Caki2 (cell line): ENCODE results near the gene CHST12. TPM values are rescaled to one million over a fixed set of nuclear protein-coding genes. Genes with fewer than 3 reads are reported as not detected.

Source experiments
- DNase-seq: peaks from one replicate; pipeline ENCODE4 v3.0.0-alpha.2; 2015; ENCODE audit warnings: low read depth
- in situ Hi-C: cut with HindIII; loops from 2 replicates; pipeline ENCODE4 v1.10.0; 2016; ENCODE audit warnings: low sequenced_read_pairs, low pct_unique_long_range_greater_than_20kb, mixed read lengths
- total RNA-seq: library from RNA; depleted of rRNA; stranded (reverse); fragments of >200 nt; shearing (Covaris generic); gene quantifications from 2 replicates; pipeline ENCODE4 v1.2.3, GENCODE V29; 2014; ENCODE audit warnings: low replicate concordance; rRNA removed

Gene CHST12
- total RNA-seq: 5.1 and 12.7 TPM in 2 replicates

DNA sequence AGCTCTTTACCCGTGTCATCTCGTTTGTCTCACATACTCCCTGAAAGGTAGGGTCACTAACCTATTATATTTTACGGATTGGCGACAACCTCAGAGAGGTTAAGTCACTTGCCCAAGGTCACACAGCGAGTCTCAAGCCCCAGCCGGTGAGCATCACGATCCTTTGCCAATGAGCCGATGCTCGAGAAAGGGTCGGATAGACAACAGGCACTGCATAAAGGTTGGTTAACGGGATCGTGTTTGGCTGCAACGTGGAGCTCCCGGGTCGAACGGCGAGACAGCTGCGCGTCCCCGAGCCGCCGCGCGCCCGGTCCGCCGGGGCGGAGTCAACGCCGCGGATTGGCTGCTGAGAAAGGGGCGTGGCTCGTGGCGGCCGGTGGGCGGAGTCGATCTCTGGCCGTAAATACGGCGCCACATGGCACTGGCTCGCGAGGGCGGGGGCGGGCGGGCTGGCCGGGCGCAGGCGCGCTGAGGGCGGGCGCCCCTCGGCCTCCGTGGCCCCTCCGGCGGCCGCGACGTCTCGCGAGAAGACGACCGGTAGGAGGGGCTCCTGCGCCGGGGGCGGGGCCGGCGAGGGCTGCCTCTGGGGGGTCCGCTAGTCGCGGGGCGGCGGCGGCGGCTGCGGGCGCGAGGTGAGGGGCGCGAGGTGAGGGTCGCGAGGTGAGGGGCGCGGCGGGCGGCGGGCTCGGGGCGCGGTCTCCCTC lies at the start of gene CHST12:
Gene CHST12, plus strand, starts transcription at position 598 of the 704 bp plus-strand sequence. CDS start 29,029 bp downstream, outside the sequence.
- peak; percentile 87 for DNase-seq
- in situ Hi-C loops: no loop called here

DNA sequence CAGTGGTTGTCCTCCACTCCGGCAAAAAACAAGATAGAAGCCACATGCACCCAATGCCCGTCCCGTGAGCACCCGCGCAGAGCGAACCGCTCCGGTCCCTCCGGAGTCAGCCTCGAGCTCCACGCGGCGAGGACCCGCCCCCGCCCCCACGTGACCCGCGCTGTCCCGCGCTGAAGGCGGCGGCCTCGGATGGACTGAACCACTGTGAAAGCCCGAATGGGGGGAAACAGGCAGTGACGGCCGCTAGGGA lies 49.5 kb upstream of the CHST12 start:
- DNase-seq: peak; percentile 92
- in situ Hi-C loops: no loop called here

DNA sequence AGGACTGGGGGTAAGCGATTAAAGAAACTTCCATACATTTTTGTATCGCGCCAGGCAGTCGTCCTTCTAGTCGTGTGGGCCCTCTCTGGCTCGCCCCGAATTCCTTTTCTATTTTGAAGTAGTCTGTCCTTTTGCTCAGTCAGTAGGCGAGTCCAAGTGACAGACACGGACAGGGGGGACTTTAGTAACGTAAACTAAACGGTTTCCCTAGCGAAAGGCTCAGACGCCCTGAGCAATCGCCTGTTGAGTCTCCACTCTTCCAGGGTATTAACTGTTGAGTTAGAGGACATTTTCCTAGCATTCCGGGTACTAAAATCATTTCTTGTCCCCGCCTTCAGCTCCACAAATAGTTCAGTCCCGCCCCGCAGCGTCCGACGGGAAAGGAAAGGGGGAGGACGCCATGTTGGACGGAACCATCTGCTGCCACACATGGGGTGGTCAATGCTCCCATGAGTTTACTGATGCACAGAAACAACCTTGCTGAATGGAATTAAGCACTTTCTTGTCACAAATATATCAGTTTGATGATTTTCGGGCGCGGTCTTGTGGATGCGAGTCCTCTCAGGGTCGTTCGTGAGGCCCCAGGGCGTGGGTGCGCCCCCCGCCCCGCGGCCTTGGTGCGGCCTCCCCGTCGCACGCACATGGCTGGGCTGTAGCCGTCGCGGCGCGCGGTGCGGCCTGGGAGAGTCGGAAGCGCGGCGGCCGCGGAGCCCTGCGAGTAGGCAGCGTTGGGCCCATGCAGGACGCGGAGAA lies 49.0 kb upstream of the CHST12 start, which contains the start of gene EIF3B:
Gene EIF3B, plus strand, starts transcription at position 642 of the 753 bp plus-strand sequence. Its CDS starts 95 bp downstream, at position 737.
- in situ Hi-C loops: no loop called here

DNA sequence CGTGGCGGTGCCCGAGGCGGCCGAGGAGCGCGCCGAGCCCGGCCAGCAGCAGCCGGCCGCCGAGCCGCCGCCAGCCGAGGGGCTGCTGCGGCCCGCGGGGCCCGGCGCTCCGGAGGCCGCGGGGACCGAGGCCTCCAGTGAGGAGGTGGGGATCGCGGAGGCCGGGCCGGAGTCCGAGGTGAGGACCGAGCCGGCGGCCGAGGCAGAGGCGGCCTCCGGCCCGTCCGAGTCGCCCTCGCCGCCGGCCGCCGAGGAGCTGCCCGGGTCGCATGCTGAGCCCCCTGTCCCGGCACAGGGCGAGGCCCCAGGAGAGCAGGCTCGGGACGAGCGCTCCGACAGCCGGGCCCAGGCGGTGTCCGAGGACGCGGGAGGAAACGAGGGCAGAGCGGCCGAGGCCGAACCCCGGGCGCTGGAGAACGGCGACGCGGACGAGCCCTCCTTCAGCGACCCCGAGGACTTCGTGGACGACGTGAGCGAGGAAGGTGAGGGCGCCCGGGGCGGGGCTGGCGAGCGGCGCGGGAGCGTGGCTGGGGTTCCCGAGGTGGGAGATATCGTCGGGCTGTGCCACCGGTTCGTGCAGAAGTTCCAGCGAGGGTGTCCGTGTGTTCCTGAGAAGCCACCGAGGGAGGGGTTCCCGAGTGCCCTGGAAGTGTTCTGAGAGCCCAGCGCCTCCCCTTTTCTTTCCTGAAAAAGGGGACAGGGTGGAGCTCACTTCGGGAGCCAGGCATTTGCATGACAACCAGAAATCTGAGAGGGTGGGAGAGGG lies 48.3 kb upstream of the CHST12 start:
- peak; percentile 14 for DNase-seq
- in situ Hi-C loops: no loop called here

More for the DNA sequence above, 49.0 kb upstream of the CHST12 start, which contains the start of gene EIF3B:
- DNase-seq: peak; percentile 94

DNA sequence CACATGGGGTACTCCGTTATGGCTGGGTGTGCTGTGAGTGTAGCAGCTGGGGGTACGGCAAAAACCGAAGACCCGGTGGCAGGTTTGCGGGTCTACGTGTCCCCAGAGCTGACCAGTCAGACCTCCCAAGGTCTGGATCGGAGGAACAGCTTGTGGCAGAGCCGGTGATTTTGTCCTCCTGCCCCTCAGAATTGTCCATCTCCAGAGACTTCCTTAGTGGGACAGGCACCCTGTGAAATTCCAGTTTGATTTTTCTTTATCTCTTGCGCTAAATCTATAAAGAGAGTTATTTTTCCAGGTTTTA lies 47.8 kb upstream of the CHST12 start:
- in situ Hi-C loops: no loop called here
- DNase-seq: no peak

DNA sequence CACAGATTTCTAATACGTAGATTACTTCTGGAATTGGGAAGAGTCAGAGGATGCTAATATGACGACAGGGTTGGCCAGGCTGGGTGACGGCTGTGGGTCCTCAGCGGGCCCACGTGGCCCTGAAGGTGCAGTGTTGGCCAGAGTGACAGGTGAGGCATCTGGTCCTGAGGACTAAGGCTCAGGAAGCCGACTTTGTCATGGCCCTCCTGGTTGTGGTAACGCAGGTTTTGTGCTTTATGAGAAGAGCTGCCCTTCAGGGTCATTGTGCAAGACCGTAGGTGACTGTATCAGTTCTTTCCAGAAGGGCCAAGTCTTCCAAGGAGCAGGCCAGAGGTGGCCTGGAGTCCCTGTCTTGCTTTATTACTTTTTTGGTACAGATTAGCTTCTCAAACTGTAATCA lies 46.2 kb upstream of the CHST12 start:
- in situ Hi-C loops: no loop called here
- DNase-seq: no peak

DNA sequence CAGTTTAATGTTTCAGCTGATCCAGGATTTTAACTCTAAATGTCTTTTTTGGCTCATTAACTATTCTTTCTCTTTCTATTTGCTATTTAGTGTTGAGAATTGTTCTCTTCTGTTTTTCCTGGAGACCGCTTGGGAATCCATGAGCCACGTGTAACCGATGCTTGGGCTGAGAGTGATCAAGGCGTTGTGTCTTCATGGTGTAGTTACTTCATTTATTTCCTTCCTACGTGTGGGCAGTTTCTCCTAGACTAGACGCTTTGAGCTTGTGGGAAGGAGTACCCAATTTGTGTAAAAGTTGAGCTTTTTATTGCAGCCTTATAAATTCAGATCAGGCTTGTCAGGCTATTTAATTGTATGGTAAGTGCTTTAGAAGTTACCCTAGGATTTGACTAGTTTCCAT lies 45.8 kb upstream of the CHST12 start:
- in situ Hi-C loops: no loop called here
- DNase-seq: no peak

DNA sequence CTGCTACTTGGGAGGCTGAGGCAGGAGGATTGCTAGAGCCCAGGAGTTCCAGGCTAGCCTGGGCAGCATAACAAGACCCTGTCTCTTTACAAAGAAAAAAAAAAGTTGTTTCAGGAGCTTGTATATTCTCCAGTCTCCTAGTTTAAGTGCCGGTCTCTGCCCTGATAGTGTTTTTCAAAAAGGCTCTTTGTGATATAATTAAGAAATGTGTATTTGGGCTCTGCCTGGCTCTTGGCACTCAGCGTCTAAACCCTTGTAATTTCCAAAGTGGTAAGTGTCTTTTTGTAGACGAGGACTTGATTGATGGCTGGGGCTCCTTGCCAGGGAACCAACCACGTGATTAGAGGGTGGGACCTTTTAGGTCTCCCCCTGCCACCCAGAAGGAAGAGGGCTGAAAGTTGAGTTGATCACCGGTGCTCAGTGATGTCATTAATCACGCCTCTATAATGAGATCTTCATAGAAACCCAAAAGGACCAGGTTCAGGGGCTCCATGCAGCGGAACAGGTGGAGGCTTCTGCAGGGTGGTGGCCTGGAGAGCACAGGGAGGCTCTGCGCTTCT lies 44.4 kb upstream of the CHST12 start:
- in situ Hi-C loops: no loop called here
- no peak for DNase-seq

DNA sequence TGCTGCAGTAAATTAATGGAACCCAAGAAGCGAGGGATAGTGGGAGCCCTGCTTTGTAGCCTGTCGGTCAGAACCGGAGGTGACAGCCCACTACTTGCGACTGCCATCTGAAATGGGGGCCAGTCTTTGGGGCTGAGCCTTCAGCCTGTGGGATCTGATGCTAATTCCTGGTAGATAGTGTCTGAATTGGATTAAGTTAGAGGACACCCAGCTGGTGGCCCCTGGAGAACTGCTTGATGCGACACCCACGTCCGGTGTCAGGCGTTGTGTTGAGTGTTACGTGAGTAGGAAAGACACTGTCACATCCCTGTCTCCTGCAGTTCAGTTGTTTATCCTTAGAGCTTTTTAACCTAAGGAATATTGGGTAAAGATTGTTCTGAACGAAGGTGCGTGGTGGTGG lies 43.8 kb upstream of the CHST12 start:
- DNase-seq: no peak
- in situ Hi-C loops: no loop called here

DNA sequence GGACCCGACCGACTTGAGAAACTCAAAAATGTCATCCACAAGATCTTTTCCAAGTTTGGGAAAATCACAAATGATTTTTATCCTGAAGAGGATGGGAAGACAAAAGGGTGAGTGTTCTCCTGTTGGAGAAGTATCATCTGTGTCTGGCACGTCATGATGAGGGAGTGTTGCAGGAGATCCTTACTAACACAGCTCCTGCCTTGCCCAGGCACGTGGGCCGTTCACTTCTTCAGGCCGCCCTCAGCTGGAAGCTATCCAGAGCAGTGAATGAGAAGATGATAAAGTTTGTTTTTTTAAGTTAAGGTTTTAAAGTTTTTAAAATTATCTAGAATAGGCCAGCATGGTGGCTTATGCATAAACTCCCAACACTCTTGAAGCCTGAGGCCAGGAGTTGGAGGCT lies 42.6 kb upstream of the CHST12 start:
- in situ Hi-C loops: no loop called here
- no peak for DNase-seq

DNA sequence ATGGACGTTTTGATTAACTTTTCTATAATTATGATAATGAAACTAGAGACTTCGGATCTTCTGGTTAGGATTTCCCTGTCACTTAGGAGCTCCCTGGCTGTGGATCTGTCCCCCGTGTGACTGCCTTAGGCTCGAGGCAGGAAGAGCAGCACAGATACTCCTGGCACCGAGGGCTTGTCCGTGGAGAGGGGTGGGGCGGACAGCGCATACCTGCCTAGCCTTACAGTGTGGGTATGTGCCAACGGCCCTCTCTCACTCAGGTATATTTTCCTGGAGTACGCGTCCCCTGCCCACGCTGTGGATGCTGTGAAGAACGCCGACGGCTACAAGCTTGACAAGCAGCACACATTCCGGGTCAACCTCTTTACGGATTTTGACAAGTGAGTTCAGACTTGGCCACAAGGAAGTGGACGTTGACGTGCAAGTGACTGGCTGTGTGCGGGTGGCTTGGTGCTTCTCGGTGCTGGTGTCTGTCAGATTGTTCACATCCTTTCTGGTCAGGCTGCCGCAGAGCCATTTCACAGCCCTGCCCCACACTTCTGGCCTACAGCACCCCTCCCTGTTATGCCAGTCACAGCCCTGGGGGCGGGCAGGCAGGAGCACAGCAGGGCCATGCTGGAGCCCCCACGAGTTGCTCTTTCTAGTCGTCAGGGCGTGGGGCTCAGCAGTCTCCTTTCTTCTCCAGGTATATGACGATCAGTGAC lies 40.9 kb upstream of the CHST12 start:
- in situ Hi-C loops: no loop called here

DNA sequence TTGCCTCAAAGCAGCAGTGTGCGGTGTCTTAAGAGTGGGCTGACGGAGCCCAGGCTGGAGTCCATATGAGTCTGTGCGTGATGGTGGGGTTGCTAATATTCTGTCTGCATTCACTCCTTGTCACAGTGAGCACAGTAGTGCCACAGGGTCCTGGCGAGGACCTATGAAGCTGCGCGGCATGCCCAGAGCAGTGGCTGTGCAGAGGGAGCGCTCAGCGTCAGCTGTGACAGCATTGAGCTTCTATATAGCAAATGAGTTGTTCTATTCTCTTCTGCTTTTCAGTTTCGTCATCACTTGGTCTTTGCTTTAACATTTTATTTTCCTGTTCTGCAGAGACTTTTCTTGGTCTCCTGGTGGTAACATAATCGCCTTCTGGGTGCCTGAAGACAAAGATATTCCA lies 34.3 kb upstream of the CHST12 start:
- DNase-seq: no peak
- in situ Hi-C loops: no loop called here

More for the DNA sequence above, 40.9 kb upstream of the CHST12 start:
- DNase-seq: no peak

DNA sequence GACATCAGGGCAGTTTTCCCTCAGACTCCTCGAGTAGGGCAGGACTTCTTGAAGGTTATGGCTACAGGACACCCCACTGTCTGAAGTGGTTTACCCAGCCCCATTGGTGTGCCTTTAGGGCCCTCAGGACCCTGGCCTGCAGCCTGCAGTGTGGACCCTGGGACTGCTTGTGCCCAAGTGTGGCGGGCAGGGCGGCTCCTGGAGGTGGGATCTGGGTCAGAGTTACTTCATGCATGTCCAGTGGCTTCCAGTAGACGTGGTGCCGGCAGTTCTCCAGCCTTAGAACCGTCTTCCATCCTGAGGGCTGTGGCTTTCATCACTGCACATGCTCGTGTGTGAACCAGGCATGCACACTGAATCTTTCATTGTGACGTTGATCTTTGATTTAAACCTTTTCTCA lies 32.1 kb upstream of the CHST12 start:
- no peak for DNase-seq
- in situ Hi-C loops: no loop called here

DNA sequence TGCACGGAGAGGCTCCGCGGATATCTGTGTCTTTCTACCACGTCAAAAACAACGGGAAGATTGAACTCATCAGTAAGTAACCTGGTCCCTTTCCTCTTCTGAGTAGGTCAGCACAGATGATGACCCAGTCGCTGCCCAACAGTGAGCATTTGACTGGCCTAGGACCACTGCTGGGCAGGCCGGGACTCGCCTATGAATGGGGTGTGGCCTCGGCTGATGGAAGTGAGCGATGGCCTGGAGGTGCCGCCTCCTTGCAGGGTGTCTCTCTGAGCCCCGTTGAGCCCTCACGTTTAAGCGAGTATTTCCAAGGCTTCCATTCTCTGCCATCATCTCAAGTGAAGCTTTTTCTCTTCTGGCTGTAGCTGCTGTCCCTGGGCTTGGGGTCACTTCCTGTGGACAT lies 30.7 kb upstream of the CHST12 start:
- in situ Hi-C loops: no loop called here
- DNase-seq: no peak

DNA sequence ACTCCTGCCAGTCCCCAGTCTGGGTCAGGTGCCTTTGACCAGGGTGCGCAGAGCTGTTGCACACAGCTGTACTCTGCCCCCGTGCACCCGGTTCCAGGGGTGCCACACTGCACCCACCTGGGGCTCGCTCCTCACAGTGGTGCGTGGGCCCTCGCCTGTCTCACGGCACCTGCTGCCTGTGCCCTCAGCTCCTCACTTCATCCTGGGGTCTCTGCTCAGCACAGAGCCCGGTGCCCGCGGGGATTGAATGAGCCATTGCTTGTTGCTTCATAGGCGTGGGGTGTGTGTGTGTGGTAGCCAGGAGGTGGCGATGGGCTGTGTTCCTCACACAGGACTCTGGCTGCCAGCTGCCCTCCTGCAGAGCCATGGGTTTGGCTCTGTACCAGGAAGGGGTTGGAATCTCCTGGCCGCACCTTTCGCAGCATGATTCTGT lies 30.3 kb upstream of the CHST12 start:
- in situ Hi-C loops: no loop called here
- DNase-seq: no peak

DNA sequence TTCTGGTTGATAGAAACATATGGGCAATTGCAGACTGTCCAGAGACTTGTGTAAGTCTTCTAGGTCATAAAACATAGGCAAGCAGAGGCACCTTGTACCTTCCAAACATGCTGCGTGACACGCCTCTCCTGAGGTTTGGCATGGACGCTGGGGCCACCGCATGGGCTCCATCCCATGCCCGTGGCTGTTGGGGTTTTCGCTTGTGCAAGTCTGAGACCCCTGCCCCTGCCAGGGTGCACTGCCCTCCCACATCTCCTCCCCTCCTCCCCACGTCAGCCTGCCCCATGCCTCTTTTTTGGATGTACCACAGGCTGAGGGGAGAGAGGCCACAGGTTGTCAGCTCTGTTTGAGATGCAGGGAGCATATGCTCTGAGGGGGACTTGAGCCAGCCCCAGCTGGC lies 29.8 kb upstream of the CHST12 start:
- DNase-seq: no peak
- in situ Hi-C loops: no loop called here

DNA sequence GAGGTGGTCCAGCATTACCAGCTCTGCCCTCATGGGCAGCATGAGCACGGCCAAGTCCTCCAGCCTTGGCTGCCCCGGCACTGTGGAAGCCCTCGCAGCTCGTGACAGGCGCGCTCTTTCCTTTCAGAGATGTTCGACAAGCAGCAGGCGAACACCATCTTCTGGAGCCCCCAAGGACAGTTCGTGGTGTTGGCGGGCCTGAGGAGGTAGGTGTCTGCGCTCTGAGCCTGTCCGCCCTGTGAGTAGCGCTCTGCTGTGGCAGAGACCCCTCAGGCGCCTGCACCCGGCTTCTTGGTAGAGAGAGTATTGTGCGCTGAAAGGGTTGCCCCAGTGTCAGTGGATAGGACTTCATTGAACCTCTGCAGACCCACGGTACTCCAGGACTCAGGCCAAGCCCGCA lies 29.0 kb upstream of the CHST12 start:
- in situ Hi-C loops: no loop called here
- DNase-seq: no peak
